Smooth muscle cell (in vitro differentiated cells): Measurements from ENCODE around the gene SLC22A17. TPM values are rescaled to one million over a fixed set of nuclear protein-coding genes. Genes with fewer than 3 reads are reported as not detected.
A peak's percentile ranks its signal among the peaks of the same experiment; 100 is the strongest.

Source experiments
- DNase-seq: peaks from one replicate; lab custom pipeline; 2025; ENCODE audit not compliant: unreplicated experiment; lab: John Stamatoyannopoulos, UW
- H2AFZ ChIP-seq: fragments of 200-600 bp; sonication (generic); 2 replicates; pipeline ENCODE4 v1.6.0; 2016; ENCODE audit warnings: antibody characterized with exemption, low read depth, mild to moderate bottlenecking
- H3F3A ChIP-seq: fragments of 200-600 bp; sonication (generic); 2 replicates; pipeline ENCODE4 v1.6.0; 2017; ENCODE audit warnings: antibody characterized with exemption, low read depth
- H3K27ac ChIP-seq: fragments of 200-600 bp; sonication (generic); 2 replicates; pipeline ENCODE4 v1.5.1; 2016; ENCODE audit warnings: low read depth, mild to moderate bottlenecking
- H3K27me3 ChIP-seq: fragments of 200-600 bp; sonication (generic); 2 replicates; pipeline ENCODE4 v1.6.1; 2016; ENCODE audit warnings: low read depth, mild to moderate bottlenecking
- H3K36me3 ChIP-seq: fragments of 200-600 bp; sonication (generic); 2 replicates; pipeline ENCODE4 v1.5.1; 2016; ENCODE audit warnings: low read depth
- H3K4me1 ChIP-seq: fragments of 200-600 bp; sonication (generic); 2 replicates; pipeline ENCODE4 v1.5.1; 2016; ENCODE audit warnings: low read depth
- H3K4me2 ChIP-seq: fragments of 200-600 bp; sonication (generic); 2 replicates; pipeline ENCODE4 v1.6.0; 2016; ENCODE audit warnings: mild to moderate bottlenecking
- H3K4me3 ChIP-seq: fragments of 200-600 bp; sonication (generic); 2 replicates; pipeline ENCODE4 v1.5.1; 2016; ENCODE audit warnings: mild to moderate bottlenecking
- H3K79me2 ChIP-seq: fragments of 200-600 bp; sonication (generic); 2 replicates; pipeline ENCODE4 v1.6.0; 2016; ENCODE audit warnings: low read depth, mild to moderate bottlenecking
- H3K9ac ChIP-seq: fragments of 200-600 bp; sonication (generic); 2 replicates; pipeline ENCODE4 v1.6.0; 2016; ENCODE audit warnings: low read depth
- H3K9me3 ChIP-seq: fragments of 200-600 bp; sonication (generic); replicated peaks from 2 replicates; pipeline ENCODE4 v1.5.1; 2016; ENCODE audit warnings: low read depth
- H4K20me1 ChIP-seq: fragments of 200-600 bp; sonication (generic); 2 replicates; pipeline ENCODE4 v1.6.0; 2016; ENCODE audit warnings: low read depth
- CTCF ChIP-seq: fragments of 200-600 bp; sonication (generic); IDR thresholded peaks from 2 replicates; pipeline ENCODE4 v1.5.1; 2017; ENCODE audit warnings: borderline replicate concordance, mild to moderate bottlenecking, antibody characterized with exemption; ENCODE audit not compliant: insufficient read depth, poor library complexity, severe bottlenecking
- WGBS: methylation state at CpG from one replicate; pipeline ENCODE4 v1.1.7; 2016; ENCODE audit warnings: low lambda C conversion rate; 5-methylcytosine and 5-hydroxymethylcytosine counted together
- polyA plus RNA-seq: library from polyadenylated mRNA; unstranded; fragments of >200 nt; fragmentation: Nextera tagmentation; extraction: Ambion mirVana; gene quantifications from 2 replicates; pipeline ENCODE4 v1.2.1, GENCODE V29; 2016
- total RNA-seq: library from RNA; depleted of rRNA; stranded (reverse); fragments of >200 nt; gene quantifications from 2 replicates; pipeline ENCODE4 v1.2.3, GENCODE V29; 2014

SLC22A17 gene
- total and polyA plus RNA-seq, 2 experiments from 2014 or later: 81.0 to 127 TPM

- no peaks in the 10 kb centered on the region for H3K9me3 ChIP-seq
- 6% methylated on average over 17 of the region's 21 CpGs for WGBS
- DNase-seq: no peak
- no peaks in the 10 kb centered on the region for H3K27me3 ChIP-seq
- H3K79me2 ChIP-seq: peaks cover 49% of the 10 kb centered on the region
- no peak for TF ChIP-seq CTCF
- H3K27ac ChIP-seq: peak overlapping the region; percentile 88
- H3K9ac ChIP-seq: peak overlapping the region; percentile 87
- peaks cover 43% of the 10 kb centered on the region for H3K4me1 ChIP-seq
- peak overlapping the region; percentile 80 for H3K4me3 ChIP-seq
- peak overlapping the region; percentile 62 for H2AFZ ChIP-seq
- H3K4me2 ChIP-seq: peak overlapping the region; percentile 97
- no peaks in the 10 kb centered on the region for H3K36me3 ChIP-seq
- H3F3A ChIP-seq: peaks cover 22% of the 10 kb centered on the region
- H4K20me1 ChIP-seq: peaks cover 41% of the 10 kb centered on the region
Measured at GRCh38 chr14:23364164-23365035, 11.7 kb upstream of the SLC22A17 start.

GRCh38 chr14:23362200-23362599 lies 9.5 kb upstream of the SLC22A17 start:
- peak overlapping the region; percentile 26 for H3K9ac ChIP-seq

GRCh38 chr14:23361763-23362162 lies 9.1 kb upstream of the SLC22A17 start:
- peak overlapping the region; percentile 80 for H3K27ac ChIP-seq
- peaks cover 32% of the 10 kb centered on the region for H3F3A ChIP-seq
- H3K4me2 ChIP-seq: no peak overlapping the region
- H3K9ac ChIP-seq: peak overlapping the region; percentile 26
- peaks cover 34% of the 10 kb centered on the region for H3K4me1 ChIP-seq
- no peaks in the 10 kb centered on the region for H3K36me3 ChIP-seq
- H3K27me3 ChIP-seq: no peaks in the 10 kb centered on the region
- DNase-seq: no peak
- H3K79me2 ChIP-seq: peaks cover 49% of the 10 kb centered on the region
- no peak overlapping the region for H3K4me3 ChIP-seq
- no peaks in the 10 kb centered on the region for H3K9me3 ChIP-seq
- H4K20me1 ChIP-seq: peaks cover 41% of the 10 kb centered on the region
- 96% methylated on average over 6 of the region's 6 CpGs for WGBS
- no peak overlapping the region for H2AFZ ChIP-seq
- TF ChIP-seq CTCF: no peak

More at GRCh38 chr14:23362200-23362599, 9.5 kb upstream of the SLC22A17 start:
- Histone ChIP-seq H3K79me2 (peaks cover 49% of the 10 kb centered on the region), H3K4me1 (peaks cover 39% of the 10 kb centered on the region), H3K4me3 (no peak overlapping the region), H2AFZ (no peak overlapping the region), H3K27ac (peak overlapping the region; percentile 80), H3K27me3 (no peaks in the 10 kb centered on the region), H3K4me2 (peak overlapping the region; percentile 6), H4K20me1 (peaks cover 41% of the 10 kb centered on the region), H3K9me3 (no peaks in the 10 kb centered on the region), H3K36me3 (no peaks in the 10 kb centered on the region), H3F3A (peaks cover 36% of the 10 kb centered on the region)
- 80% methylated on average over 3 of the region's 3 CpGs for WGBS
- no peak for TF ChIP-seq CTCF
- no peak for DNase-seq
